Stimulated activated effector memory CD8-positive, alpha-beta T cell treated with anti-CD3 and anti-CD28 coated beads, Interleukin-12 subunit alpha, Interleukin-12 subunit beta, amount 100 ng/mL, for 72 hours (primary cell): ENCODE results near the gene EIF4E2.
"Not testable (repeated sequence)": the region's sequence is repeated elsewhere in the genome, so short reads cannot be mapped to it uniquely, and the experiment has no call there.

Source experiments
- ATAC-seq: fragments of 150-1000 bp; cut with Tn5 transposase; 2 replicates; pipeline ENCODE4 v1.10.0; 2021
- DNase-seq, 2 donors: peaks; one replicate each; pipeline ENCODE4 v3.0.0; 2021 to 2022; ENCODE audit warnings: low spot score in 2 of 2
- H3K27ac Mint-ChIP-seq: one replicate; pipeline ENCODE4 v1.8.0; 2022; ENCODE audit warnings: mild to moderate bottlenecking, mixed read lengths
- H3K36me3 Mint-ChIP-seq: one replicate; pipeline ENCODE4 v1.8.0; 2022; ENCODE audit warnings: mild to moderate bottlenecking, mixed read lengths
- H3K4me1 Mint-ChIP-seq: one replicate; pipeline ENCODE4 v1.8.0; 2022; ENCODE audit warnings: mixed read lengths
- H3K4me3 Mint-ChIP-seq: one replicate; pipeline ENCODE4 v1.8.0; 2022; ENCODE audit warnings: mild to moderate bottlenecking, mixed read lengths
- H3K9me3 Mint-ChIP-seq: one replicate; pipeline ENCODE4 v1.8.0; 2022; ENCODE audit warnings: mixed read lengths

EIF4E2 gene

DNA sequence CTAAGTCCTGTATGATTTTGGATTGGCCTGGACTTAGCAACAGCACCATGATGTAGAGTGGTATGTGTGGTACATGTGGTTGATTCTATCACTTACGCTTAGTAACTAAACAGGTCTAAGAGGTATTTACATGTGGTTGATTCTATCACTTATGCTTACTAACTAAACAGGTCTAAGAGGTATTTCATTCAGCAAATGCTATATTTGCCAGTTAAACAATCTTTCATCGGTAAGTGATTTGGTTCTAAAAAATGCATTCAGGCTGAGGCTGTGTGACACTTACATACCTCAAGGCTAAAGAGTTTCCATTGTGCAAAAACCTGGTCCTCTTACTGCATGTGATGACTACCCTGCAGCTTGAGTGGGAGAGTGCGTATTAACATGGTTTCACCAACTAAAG, 13.1 kb downstream of the EIF4E2 start:
- H3K36me3 Mint-ChIP-seq: peaks cover 99% of the 10 kb centered on the region
- no peak for DNase-seq
- H3K27ac Mint-ChIP-seq: no peak overlapping the region
- peak; percentile 55 for ATAC-seq
- no peak overlapping the region for H3K4me3 Mint-ChIP-seq
- H3K9me3 Mint-ChIP-seq: no peaks in the 10 kb centered on the region
- H3K4me1 Mint-ChIP-seq: no peaks in the 10 kb centered on the region

GRCh38 chr2:232567721-232568120, 17.2 kb downstream of the EIF4E2 start:
- peaks cover 100% of the 10 kb centered on the region for H3K36me3 Mint-ChIP-seq
- H3K9me3 Mint-ChIP-seq: no peaks in the 10 kb centered on the region
- DNase-seq: no peak
- no peak overlapping the region for H3K27ac Mint-ChIP-seq
- no peak overlapping the region for H3K4me3 Mint-ChIP-seq
- H3K4me1 Mint-ChIP-seq: no peaks in the 10 kb centered on the region
- no peak for ATAC-seq

DNA sequence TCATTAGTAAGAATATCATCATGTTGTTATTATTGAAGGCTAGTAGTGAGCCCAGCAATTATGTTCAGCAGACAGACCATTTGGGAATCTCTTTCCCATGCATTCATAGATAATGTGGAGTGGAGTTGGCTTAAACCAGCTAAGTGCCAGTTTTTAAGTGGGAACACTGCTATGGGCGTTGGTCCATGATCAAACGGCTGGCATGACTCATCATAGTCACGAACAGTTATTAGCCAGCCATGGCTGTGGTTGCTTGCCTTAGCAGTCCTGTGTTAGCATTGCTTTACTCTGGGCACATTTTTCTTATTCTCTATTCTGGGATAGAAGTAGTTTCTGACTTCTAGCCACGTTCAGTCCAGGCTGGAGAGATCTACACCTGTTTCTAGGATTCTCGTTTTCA, 17.7 kb downstream of the EIF4E2 start:
- Mint-ChIP-seq H3K9me3 (no peaks in the 10 kb centered on the region), H3K27ac (no peak overlapping the region), H3K4me3 (no peak overlapping the region), H3K36me3 (peaks cover 100% of the 10 kb centered on the region), H3K4me1 (no peaks in the 10 kb centered on the region)
- no peak for DNase-seq
- no peak for ATAC-seq

- Mint-ChIP-seq H3K4me1 (no peaks in the 10 kb centered on the region), H3K36me3 (peaks cover 100% of the 10 kb centered on the region), H3K27ac (no peak overlapping the region), H3K4me3 (no peak overlapping the region), H3K9me3 (no peaks in the 10 kb centered on the region)
- ATAC-seq: no peak
- DNase-seq: no peak
Observed at GRCh38 chr2:232569541-232569940, 19.1 kb downstream of the EIF4E2 start.

DNA sequence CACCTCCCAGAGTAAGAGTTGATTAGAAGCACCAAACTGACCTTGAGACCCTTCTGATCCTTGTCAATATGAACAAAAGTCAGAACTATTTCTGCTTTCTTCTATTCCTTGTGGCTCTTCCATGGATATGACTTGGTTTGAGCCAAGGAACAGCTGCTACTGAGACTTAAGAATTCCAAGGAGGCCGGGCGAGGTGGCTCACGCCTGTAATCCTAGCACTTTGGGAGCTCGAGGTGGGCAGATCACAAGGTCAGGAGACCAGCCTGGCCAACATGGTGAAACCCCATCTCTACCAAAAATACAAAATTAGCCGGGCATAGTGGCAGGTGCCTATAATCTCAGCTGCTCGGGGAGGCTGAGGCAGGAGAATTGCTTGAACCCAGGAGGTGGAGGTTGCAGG, 20.0 kb downstream of the EIF4E2 start:
- peaks cover 100% of the 10 kb centered on the region for H3K36me3 Mint-ChIP-seq
- H3K27ac Mint-ChIP-seq, H3K4me1 Mint-ChIP-seq: not testable (repeated sequence)

GRCh38 chr2:232571026-232571474, 20.6 kb downstream of the EIF4E2 start:
- peak overlapping the region; percentile 12 for H3K27ac Mint-ChIP-seq
- DNase-seq (no peak), ATAC-seq (no peak)
- H3K9me3 Mint-ChIP-seq: no peaks in the 10 kb centered on the region
- no peak overlapping the region for H3K4me3 Mint-ChIP-seq
- no peaks in the 10 kb centered on the region for H3K4me1 Mint-ChIP-seq
- peaks cover 98% of the 10 kb centered on the region for H3K36me3 Mint-ChIP-seq

More for the DNA sequence above, 20.0 kb downstream of the EIF4E2 start:
- not testable (repeated sequence) for H3K4me3 Mint-ChIP-seq, H3K9me3 Mint-ChIP-seq, DNase-seq, ATAC-seq

GRCh38 chr2:232573042-232573441, 22.6 kb downstream of the EIF4E2 start:
- Mint-ChIP-seq H3K27ac (no peak overlapping the region), H3K4me1 (no peaks in the 10 kb centered on the region), H3K9me3 (no peaks in the 10 kb centered on the region), H3K4me3 (no peak overlapping the region), H3K36me3 (peaks cover 86% of the 10 kb centered on the region)
- DNase-seq (no peak), ATAC-seq (no peak)

DNA sequence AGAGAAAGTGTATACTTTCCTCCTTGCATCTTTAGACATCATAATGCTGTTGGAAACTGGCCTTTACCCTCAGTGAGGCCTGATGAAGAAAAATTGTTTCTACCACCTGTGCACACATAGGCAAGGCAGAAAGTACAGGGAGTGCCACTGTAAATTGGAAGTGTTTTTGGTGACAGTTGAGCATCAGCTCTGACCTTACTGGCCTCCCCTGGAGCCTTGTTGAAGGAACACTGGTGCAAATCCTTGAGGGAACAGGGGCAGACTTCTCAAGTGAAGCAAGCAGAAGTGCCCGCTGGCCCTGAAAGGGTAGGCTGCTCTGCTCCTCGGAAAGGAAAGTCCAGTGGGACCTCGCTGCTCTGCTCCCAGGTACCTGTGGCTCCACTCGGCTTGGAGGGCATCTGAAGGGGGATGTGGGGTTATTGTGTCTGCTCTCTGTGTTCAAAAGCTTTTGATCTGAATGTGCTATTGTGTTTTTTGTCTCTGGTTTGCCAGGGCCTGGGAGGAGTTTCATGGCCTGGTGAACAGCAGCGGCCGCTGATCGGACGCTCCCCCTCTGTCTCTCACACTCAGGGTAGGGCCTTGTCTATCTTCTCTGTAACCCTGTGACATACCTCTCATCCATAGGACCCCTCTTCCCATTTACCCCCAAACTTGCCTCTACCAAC, 23.4 kb downstream of the EIF4E2 start:
- ATAC-seq (no peak), DNase-seq (no peak)
- Mint-ChIP-seq H3K27ac (peak overlapping the region; percentile 45), H3K4me3 (no peak overlapping the region), H3K4me1 (no peaks in the 10 kb centered on the region), H3K36me3 (peaks cover 81% of the 10 kb centered on the region), H3K9me3 (no peaks in the 10 kb centered on the region)

DNA sequence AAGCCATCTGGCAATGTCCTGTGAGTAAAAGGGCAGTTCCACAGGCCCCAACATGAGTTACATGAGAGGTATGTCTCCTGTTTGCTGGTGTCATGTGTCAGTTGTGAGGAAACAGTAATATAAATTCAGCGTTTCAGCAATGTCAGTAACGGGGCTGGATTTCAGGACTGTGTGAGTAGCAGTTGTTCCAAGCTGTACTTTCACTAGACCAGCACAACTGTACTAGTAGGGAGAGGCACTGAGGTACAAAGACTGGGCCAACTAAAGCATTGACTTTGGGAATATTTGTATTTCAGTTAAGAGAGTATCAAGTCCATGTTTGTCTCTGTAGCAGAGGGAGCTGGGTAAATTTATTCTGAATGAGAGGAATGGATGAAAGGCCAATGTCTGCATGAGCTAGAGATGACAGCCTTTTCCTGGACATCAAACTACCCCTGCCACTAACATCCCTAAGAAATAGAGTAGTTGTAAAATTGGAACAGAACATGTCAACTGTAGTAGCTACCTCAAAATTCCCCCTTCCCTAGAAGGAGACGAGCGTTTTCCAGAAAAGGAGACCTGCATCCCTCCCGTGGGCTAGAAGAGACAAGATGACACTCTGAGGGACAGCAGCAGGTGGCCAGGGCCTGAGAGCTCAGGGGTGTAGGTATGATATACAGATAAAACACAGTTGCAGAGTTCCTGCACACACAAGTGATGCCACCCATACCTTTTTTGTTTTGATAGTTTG, 24.4 kb downstream of the EIF4E2 start:
- ATAC-seq: no peak
- Mint-ChIP-seq H3K4me1 (peaks cover 1% of the 10 kb centered on the region), H3K4me3 (no peak overlapping the region), H3K36me3 (peaks cover 72% of the 10 kb centered on the region), H3K9me3 (no peaks in the 10 kb centered on the region), H3K27ac (peak overlapping the region; percentile 45)
- DNase-seq: no peak

- no peak overlapping the region for H3K4me3 Mint-ChIP-seq
- no peak overlapping the region for H3K27ac Mint-ChIP-seq
- ATAC-seq (no peak), DNase-seq (no peak)
- H3K9me3 Mint-ChIP-seq: no peaks in the 10 kb centered on the region
- peaks cover 7% of the 10 kb centered on the region for H3K4me1 Mint-ChIP-seq
- H3K36me3 Mint-ChIP-seq: peaks cover 71% of the 10 kb centered on the region
Observed at GRCh38 chr2:232575404-232575746, 24.9 kb downstream of the EIF4E2 start.

DNA sequence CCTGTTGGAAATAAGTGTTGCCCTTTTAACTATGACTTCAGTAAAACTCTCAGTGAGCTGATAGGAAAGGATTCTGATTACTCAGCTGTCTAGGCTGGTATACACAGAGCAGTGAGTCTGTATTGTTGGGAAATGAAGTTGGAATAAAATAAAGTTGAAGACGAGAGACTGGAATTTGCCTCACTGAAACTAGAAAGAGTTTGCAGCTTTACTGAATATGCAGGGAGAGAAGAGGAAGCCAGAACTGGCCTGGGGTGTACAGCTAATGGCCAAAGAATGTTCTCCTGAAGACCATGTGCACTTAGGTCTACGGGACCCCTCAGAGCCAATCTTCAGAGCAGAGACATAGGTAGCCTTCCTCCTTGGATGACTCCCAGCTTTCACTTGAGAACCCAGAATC, 26.5 kb downstream of the EIF4E2 start:
- no peak overlapping the region for H3K4me3 Mint-ChIP-seq
- H3K27ac Mint-ChIP-seq: no peak overlapping the region
- ATAC-seq: no peak
- peaks cover 68% of the 10 kb centered on the region for H3K36me3 Mint-ChIP-seq
- H3K4me1 Mint-ChIP-seq: peaks cover 8% of the 10 kb centered on the region
- DNase-seq: no peak
- no peaks in the 10 kb centered on the region for H3K9me3 Mint-ChIP-seq

GRCh38 chr2:232577841-232578240, 27.4 kb downstream of the EIF4E2 start:
- Mint-ChIP-seq H3K36me3 (peaks cover 66% of the 10 kb centered on the region), H3K9me3 (no peaks in the 10 kb centered on the region), H3K27ac (peak overlapping the region; percentile 70), H3K4me1 (peaks cover 8% of the 10 kb centered on the region), H3K4me3 (no peak overlapping the region)
- no peak for ATAC-seq
- no peak for DNase-seq

- Mint-ChIP-seq H3K9me3 (no peaks in the 10 kb centered on the region), H3K27ac (no peak overlapping the region), H3K4me1 (peaks cover 8% of the 10 kb centered on the region), H3K4me3 (no peak overlapping the region), H3K36me3 (peaks cover 64% of the 10 kb centered on the region)
- DNase-seq (no peak), ATAC-seq (no peak)
Observed at GRCh38 chr2:232578626-232579025, 28.1 kb downstream of the EIF4E2 start.

DNA sequence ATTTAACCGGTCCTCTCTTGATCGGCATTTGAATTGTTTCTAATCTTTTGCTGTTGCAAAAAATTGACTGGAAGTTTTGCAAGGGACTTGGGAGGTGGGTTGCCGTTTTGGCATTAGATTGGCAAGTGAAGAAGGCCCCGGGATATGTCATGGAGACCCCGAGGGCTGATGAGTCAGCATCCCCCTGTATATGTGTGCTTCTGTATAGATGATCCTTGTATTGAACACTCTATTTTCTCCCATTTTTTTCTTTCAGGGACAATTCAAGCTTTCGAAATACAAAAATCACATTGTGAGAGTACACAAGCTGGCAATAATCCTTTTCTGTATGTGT, 30.1 kb downstream of the EIF4E2 start:
- DNase-seq: no peak
- Mint-ChIP-seq H3K4me1 (peaks cover 8% of the 10 kb centered on the region), H3K36me3 (peaks cover 45% of the 10 kb centered on the region), H3K4me3 (no peak overlapping the region), H3K9me3 (no peaks in the 10 kb centered on the region), H3K27ac (peak overlapping the region; percentile 45)
- no peak for ATAC-seq

DNA sequence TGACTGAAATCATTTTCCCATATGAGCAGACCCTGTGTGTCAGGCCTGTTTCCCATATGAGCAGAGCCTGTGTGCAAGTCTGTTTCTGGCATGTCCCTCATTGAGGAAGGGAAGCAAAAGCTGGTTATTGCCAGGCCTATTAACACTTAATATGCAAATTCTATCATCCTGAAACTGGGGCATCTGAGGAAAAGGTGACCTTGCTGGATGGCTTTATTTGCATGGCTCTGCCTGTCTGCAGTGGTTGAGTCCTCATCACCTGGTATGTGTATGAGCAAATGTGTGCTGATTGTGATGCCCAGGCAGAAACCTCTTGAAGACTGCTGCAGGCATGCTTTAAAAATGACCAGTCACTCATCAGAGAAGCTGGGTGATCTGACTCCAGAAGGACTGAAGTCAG, 31.2 kb downstream of the EIF4E2 start:
- H3K4me1 Mint-ChIP-seq: peaks cover 8% of the 10 kb centered on the region
- H3K4me3 Mint-ChIP-seq: no peak overlapping the region
- H3K36me3 Mint-ChIP-seq: peaks cover 37% of the 10 kb centered on the region
- ATAC-seq: no peak
- DNase-seq: no peak
- no peaks in the 10 kb centered on the region for H3K9me3 Mint-ChIP-seq
- H3K27ac Mint-ChIP-seq: peak overlapping the region; percentile 53

DNA sequence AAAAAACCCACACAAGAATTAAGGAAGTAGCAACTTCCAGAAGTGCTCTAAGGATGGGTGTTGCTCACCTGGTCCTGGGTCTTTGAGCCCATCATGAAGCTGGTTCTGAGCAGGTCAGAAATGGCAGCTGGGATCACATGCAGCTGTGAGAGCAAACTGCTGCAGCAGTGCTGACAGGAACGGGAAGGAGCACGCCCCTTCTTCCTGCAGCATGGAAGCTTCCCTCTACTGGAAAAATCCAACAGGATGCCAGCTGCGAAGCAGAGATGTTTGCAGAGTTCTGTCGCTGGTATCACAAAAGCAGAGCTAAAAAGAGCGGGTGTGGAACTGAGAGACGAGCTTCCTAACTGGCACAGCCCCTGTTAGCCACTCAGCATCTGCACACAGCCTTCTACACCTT, 33.7 kb downstream of the EIF4E2 start:
- H3K36me3 Mint-ChIP-seq: peaks cover 30% of the 10 kb centered on the region
- H3K4me1 Mint-ChIP-seq: peaks cover 8% of the 10 kb centered on the region
- no peak overlapping the region for H3K27ac Mint-ChIP-seq
- no peaks in the 10 kb centered on the region for H3K9me3 Mint-ChIP-seq
- ATAC-seq (no peak), DNase-seq (no peak)
- H3K4me3 Mint-ChIP-seq: no peak overlapping the region
